IMR-90 (cell line): ENCODE results near the gene KCNQ1. TPM values are rescaled to one million over a fixed set of nuclear protein-coding genes. Genes with fewer than 3 reads are reported as not detected.

Experiments
- ATAC-seq: fragments of 200-7000 bp; cut with Tn5 transposase; 2 replicates; pipeline ENCODE4 v1.9.1; 2020; ENCODE audit warnings: low read depth, mild to moderate bottlenecking, moderate library complexity
- BruUV-seq: library from RNA; stranded (reverse); fragments of 400-500 nt; replicated peaks from 2 replicates; lab custom pipeline; 2021; lab: Mats Ljungman, UMichigan
- CTCF ChIA-PET: fragments of 300-600 bp; formaldehyde crosslinking; extraction: SDS; loops from one replicate; lab custom pipeline; 2021; ENCODE audit warnings: antibody characterized with exemption; lab: Yijun Ruan, JAX
- POLR2A ChIA-PET: fragments of 300-600 bp; sonication (Branson Sonifier 250); formaldehyde crosslinking; loops from one replicate; lab custom pipeline; 2022; ENCODE audit warnings: antibody characterized with exemption; ENCODE audit not compliant: unreplicated experiment; lab: Charles Lee
- DNase-seq: peaks from one replicate; pipeline ENCODE4 v3.0.0; 2013
- H2AFZ ChIP-seq: replicated peaks from 2 replicates; pipeline ENCODE3; 2013; ENCODE audit warnings: low read length, mild to moderate bottlenecking; ENCODE audit not compliant: poor library complexity
- H2AK5ac ChIP-seq: 2 replicates; pipeline ENCODE4 v1.6.1; 2013; ENCODE audit warnings: low read depth, low read length, inconsistent platforms
- H2AK9ac ChIP-seq: replicated peaks from 2 replicates; pipeline ENCODE3; 2013; ENCODE audit warnings: mild to moderate bottlenecking, low read depth, low read length, moderate library complexity; ENCODE audit not compliant: poor library complexity
- H2BK120ac ChIP-seq: 2 replicates; pipeline ENCODE4 v1.6.1; 2013; ENCODE audit warnings: low read depth, low read length, inconsistent platforms
- H2BK15ac ChIP-seq: 3 replicates; pipeline ENCODE4 v1.6.1; 2013; ENCODE audit warnings: low read depth, low read length, inconsistent platforms
- H2BK20ac ChIP-seq: 2 replicates; pipeline ENCODE4 v1.6.1; 2013; ENCODE audit warnings: low read depth, mild to moderate bottlenecking, inconsistent platforms, low read length, moderate library complexity
- H2BK5ac ChIP-seq: 2 replicates; pipeline ENCODE4 v1.6.1; 2013; ENCODE audit warnings: mild to moderate bottlenecking, low read depth, low read length, inconsistent platforms; ENCODE audit not compliant: poor library complexity, severe bottlenecking
- H3K14ac ChIP-seq: replicated peaks from 2 replicates; pipeline ENCODE4 v1.6.1; 2013; ENCODE audit warnings: low read depth, low read length, inconsistent platforms
- H3K18ac ChIP-seq: 2 replicates; pipeline ENCODE4 v1.6.1; 2013; ENCODE audit warnings: low read depth, low read length, control low read depth
- H3K23ac ChIP-seq: 2 replicates; pipeline ENCODE4 v1.6.1; 2013; ENCODE audit warnings: low read depth, low read length, inconsistent platforms
- H3K27ac ChIP-seq: 2 replicates; pipeline ENCODE4 v1.5.1; 2013; ENCODE audit warnings: mild to moderate bottlenecking, control low read depth, low read length; ENCODE audit not compliant: insufficient read depth
- H3K27me3 ChIP-seq: 2 replicates; pipeline ENCODE4 v1.6.1; 2013; ENCODE audit warnings: low read length; ENCODE audit not compliant: control insufficient read depth, insufficient read depth
- H3K36me3 ChIP-seq: 2 replicates; pipeline ENCODE4 v1.6.1; 2013; ENCODE audit warnings: low read length, mixed read lengths; ENCODE audit not compliant: control insufficient read depth, insufficient read depth
- H3K4ac ChIP-seq: 2 replicates; pipeline ENCODE4 v1.6.1; 2013; ENCODE audit warnings: low read depth, low read length, inconsistent platforms
- H3K4me1 ChIP-seq: 2 replicates; pipeline ENCODE4 v1.6.1; 2013; ENCODE audit warnings: low read length, mixed read lengths; ENCODE audit not compliant: control insufficient read depth, insufficient read depth
- H3K4me2 ChIP-seq: 2 replicates; pipeline ENCODE4 v1.6.1; 2013; ENCODE audit warnings: low read depth, mild to moderate bottlenecking, control low read depth, low read length, moderate library complexity
- H3K4me3 ChIP-seq: 2 replicates; pipeline ENCODE4 v1.5.1; 2013; ENCODE audit warnings: low read depth, mild to moderate bottlenecking, control low read depth, low read length, moderate library complexity; ENCODE audit not compliant: insufficient read depth
- H3K56ac ChIP-seq: 2 replicates; pipeline ENCODE4 v1.6.1; 2013; ENCODE audit warnings: low read length, inconsistent platforms; ENCODE audit not compliant: insufficient read depth; ENCODE audit errors: extremely low read depth
- H3K79me1 ChIP-seq, 2 experiments: 2 replicates each; pipeline ENCODE4 v1.6.1; 2013; ENCODE audit warnings: low read length in 2 of 2, inconsistent platforms in 1 of 2, low read depth in 1 of 2
- H3K9ac ChIP-seq: 2 replicates; pipeline ENCODE4 v1.6.1; 2013; ENCODE audit warnings: low read depth, low read length, control low read depth
- H3K9me1 ChIP-seq: 2 replicates; pipeline ENCODE4 v1.6.1; 2013; ENCODE audit warnings: low read length, inconsistent platforms; ENCODE audit not compliant: insufficient read depth
- H3K9me3 ChIP-seq: 2 replicates; pipeline ENCODE4 v1.6.1; 2013; ENCODE audit warnings: low read length; ENCODE audit not compliant: control insufficient read depth, insufficient read depth
- H4K20me1 ChIP-seq: 2 replicates; pipeline ENCODE4 v1.6.1; 2013; ENCODE audit warnings: low read length, inconsistent platforms; ENCODE audit not compliant: insufficient read depth
- H4K5ac ChIP-seq: 2 replicates; pipeline ENCODE4 v1.6.1; 2013; ENCODE audit warnings: mild to moderate bottlenecking, low read depth, low read length, control low read depth
- H4K8ac ChIP-seq, 2 experiments: 2 replicates each; pipeline ENCODE4 v1.6.1; 2013; ENCODE audit warnings: low read depth in 2 of 2, low read length in 2 of 2, control low read depth in 1 of 2, inconsistent platforms in 1 of 2
- H4K91ac ChIP-seq: 2 replicates; pipeline ENCODE4 v1.6.1; 2013; ENCODE audit warnings: low read depth, low read length, inconsistent platforms; ENCODE audit not compliant: insufficient read depth
- CEBPB ChIP-seq: IDR thresholded peaks from 2 replicates; pipeline ENCODE4 v1.6.1; 2012; ENCODE audit warnings: low read depth, low read length, improper control_type of control experiment
- CHD1 ChIP-seq: IDR thresholded peaks from 2 replicates; pipeline ENCODE4 v1.6.1; 2012; ENCODE audit warnings: low read depth, low read length, improper control_type of control experiment
- FOS ChIP-seq: fragments of 150-350 bp; IDR thresholded peaks from 2 replicates; pipeline ENCODE4 v1.6.1; 2016; ENCODE audit warnings: low read depth, low read length
- MAFK ChIP-seq: IDR thresholded peaks from 2 replicates; pipeline ENCODE4 v1.6.1; 2012; ENCODE audit warnings: low read depth, low read length, improper control_type of control experiment
- NFE2L2 ChIP-seq: fragments of 150-350 bp; IDR thresholded peaks from 2 replicates; pipeline ENCODE4 v1.6.1; 2016; ENCODE audit warnings: low read depth, mild to moderate bottlenecking, low read length
- POLR2A ChIP-seq: IDR thresholded peaks from 2 replicates; pipeline ENCODE4 v1.6.1; 2012; ENCODE audit warnings: mild to moderate bottlenecking, low read depth, low read length
- RCOR1 ChIP-seq: IDR thresholded peaks from 2 replicates; pipeline ENCODE4 v1.6.1; 2012; ENCODE audit warnings: mild to moderate bottlenecking, low read length, improper control_type of control experiment; ENCODE audit not compliant: insufficient replicate concordance
- RFX5 ChIP-seq: IDR thresholded peaks from 2 replicates; pipeline ENCODE4 v1.8.0; 2012; ENCODE audit warnings: low read depth, mild to moderate bottlenecking, low read length, moderate library complexity
- WGBS, 2 experiments: methylation state at CpG; one replicate each; pipeline versions ENCODE4 v1.1.5 to v1.1.7; 2013; ENCODE audit warnings: missing lambda C conversion rate in 2 of 2; ENCODE audit not compliant: insufficient read length in 1 of 2; ENCODE audit errors: extremely low coverage in 2 of 2; 5-methylcytosine and 5-hydroxymethylcytosine counted together
- dilution Hi-C: fragments of 300-500 bp; cut with HindIII; formaldehyde crosslinking; loops from one replicate; pipeline ENCODE4 v1.14.3; 2018; ENCODE audit warnings: low sequenced_read_pairs; ENCODE audit not compliant: unreplicated experiment
- in situ Hi-C: fragments of 300-500 bp; cut with MboI; formaldehyde crosslinking; loops from 3 replicates; pipeline ENCODE4 v1.14.3; 2019; ENCODE audit warnings: low sequenced_read_pairs, inconsistent platforms, mixed read lengths
- intact Hi-C: fragments of 100-400 bp; cut with micrococcal nuclease; formaldehyde crosslinking; loops from 2 replicates; pipeline ENCODE4 v1.10.0; 2022
- polyA plus RNA-seq, 3 experiments: library from polyadenylated mRNA; depleted of rRNA; stranded (reverse); fragments of >200 nt; gene quantifications; 2 replicates each; pipeline ENCODE4 v1.2.3, GENCODE V29; 2012; ENCODE audit warnings: low replicate concordance in 1 of 3
- total RNA-seq: library from RNA; depleted of rRNA; stranded (reverse); fragments of >200 nt; gene quantifications from 2 replicates; pipeline ENCODE4 v1.2.3, GENCODE V29; 2012
- TF ChIP-seq, protein P1 (sequence below): conservative IDR thresholded peaks from 2 replicates; pipeline ENCODE4 v1.5.1; 2012; ENCODE audit warnings: mild to moderate bottlenecking, low read depth, low read length, improper control_type of control experiment
- TF ChIP-seq, protein P2 (sequence below): fragments of 150-350 bp; IDR thresholded peaks from 2 replicates; pipeline ENCODE4 v1.6.1; 2016; ENCODE audit warnings: low read depth, mild to moderate bottlenecking, low read length, moderate library complexity, borderline replicate concordance

KCNQ1 gene
- total and polyA plus RNA-seq, 2 of the 4 experiments (the other 2 are of a cell fraction): 0.07 TPM; not detected in 1

DNA sequence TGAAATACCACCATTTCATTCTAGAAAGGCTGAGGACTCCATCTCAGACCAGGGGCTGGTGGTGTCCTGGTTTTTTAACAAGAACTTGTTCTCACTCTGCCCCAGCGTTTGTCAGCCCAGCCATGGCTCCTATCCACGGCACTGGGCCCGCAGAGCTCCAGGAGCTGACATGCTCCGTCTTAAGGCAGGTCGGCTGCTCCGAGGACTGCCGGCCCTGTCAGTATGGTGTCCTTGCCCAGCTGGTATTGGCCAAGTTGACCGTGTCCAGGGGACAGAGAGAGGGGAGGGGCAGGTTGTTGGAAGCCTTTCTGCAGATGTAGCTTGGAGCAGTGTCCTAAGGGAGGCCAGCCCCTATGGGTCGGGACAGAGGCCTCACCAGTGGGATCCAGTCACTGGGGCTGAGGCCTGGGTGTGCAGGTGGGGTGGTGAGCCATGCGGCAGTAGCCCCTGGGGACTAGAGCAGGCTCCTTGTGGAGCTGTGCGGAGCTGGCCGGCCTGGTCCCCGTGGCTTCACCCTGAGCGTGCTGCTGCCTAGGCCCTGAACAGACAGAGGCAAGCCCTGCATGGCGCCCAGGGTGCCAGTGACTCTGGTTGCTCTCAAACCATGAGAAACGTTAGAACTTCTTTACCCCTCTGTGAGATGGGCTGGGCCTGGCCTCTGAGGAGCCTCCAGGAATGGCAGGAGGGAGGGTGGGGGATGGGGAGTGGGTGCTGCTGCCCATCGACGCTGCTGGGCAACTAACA is 294.9 kb downstream of the KCNQ1 start:
- H3K27ac ChIP-seq: no peak overlapping the region
- no peak overlapping the region for H2BK20ac ChIP-seq
- H3K9ac ChIP-seq: no peak overlapping the region
- no peak overlapping the region for H3K4me2 ChIP-seq
- no peak overlapping the region for H2BK5ac ChIP-seq
- ChIA-PET CTCF (no interaction called here), POLR2A (no interaction called here)
- no peaks in the 10 kb centered on the region for H4K20me1 ChIP-seq
- H3K23ac ChIP-seq: no peak overlapping the region
- H3K56ac ChIP-seq: no peak overlapping the region
- DNase-seq (no peak), ATAC-seq (no peak)
- no peak overlapping the region for H2AK5ac ChIP-seq
- H3K9me3 ChIP-seq: no peaks in the 10 kb centered on the region
- intact Hi-C loops: loop anchor here (5.0 kb wide), 1 partner anchor 88 kb away; no protein-coding TSS in a partner anchor
- no peak overlapping the region for H2AK9ac ChIP-seq
- BruUV-seq: no TSS peak
- H3K18ac ChIP-seq: no peak overlapping the region
- H2BK120ac ChIP-seq: no peak overlapping the region
- H3K36me3 ChIP-seq: no peaks in the 10 kb centered on the region
- H3K4ac ChIP-seq: no peak overlapping the region
- no peak overlapping the region for H4K8ac ChIP-seq
- TF ChIP-seq CEBPB (no peak), RFX5 (no peak), MAFK (no peak), CHD1 (no peak), FOS (no peak), RCOR1 (no peak), NFE2L2 (no peak), POLR2A (no peak)
- TF ChIP-seq, protein P1, sequence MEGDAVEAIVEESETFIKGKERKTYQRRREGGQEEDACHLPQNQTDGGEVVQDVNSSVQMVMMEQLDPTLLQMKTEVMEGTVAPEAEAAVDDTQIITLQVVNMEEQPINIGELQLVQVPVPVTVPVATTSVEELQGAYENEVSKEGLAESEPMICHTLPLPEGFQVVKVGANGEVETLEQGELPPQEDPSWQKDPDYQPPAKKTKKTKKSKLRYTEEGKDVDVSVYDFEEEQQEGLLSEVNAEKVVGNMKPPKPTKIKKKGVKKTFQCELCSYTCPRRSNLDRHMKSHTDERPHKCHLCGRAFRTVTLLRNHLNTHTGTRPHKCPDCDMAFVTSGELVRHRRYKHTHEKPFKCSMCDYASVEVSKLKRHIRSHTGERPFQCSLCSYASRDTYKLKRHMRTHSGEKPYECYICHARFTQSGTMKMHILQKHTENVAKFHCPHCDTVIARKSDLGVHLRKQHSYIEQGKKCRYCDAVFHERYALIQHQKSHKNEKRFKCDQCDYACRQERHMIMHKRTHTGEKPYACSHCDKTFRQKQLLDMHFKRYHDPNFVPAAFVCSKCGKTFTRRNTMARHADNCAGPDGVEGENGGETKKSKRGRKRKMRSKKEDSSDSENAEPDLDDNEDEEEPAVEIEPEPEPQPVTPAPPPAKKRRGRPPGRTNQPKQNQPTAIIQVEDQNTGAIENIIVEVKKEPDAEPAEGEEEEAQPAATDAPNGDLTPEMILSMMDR: no peak
- TF ChIP-seq, protein P2, sequence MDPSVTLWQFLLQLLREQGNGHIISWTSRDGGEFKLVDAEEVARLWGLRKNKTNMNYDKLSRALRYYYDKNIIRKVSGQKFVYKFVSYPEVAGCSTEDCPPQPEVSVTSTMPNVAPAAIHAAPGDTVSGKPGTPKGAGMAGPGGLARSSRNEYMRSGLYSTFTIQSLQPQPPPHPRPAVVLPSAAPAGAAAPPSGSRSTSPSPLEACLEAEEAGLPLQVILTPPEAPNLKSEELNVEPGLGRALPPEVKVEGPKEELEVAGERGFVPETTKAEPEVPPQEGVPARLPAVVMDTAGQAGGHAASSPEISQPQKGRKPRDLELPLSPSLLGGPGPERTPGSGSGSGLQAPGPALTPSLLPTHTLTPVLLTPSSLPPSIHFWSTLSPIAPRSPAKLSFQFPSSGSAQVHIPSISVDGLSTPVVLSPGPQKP: no peak
- H3K27me3 ChIP-seq: no peaks in the 10 kb centered on the region; the same call in 1 of the 2 replicates
- WGBS, 2 experiments: 97% methylated on average over 13 of the region's 18 CpGs; no CpG with 5 or more reads in 1 of the 2 experiments
- H3K14ac ChIP-seq: no peak overlapping the region
- H4K5ac ChIP-seq: no peak overlapping the region
- in situ Hi-C loops: no loop called here
- H3K4me3 ChIP-seq: no peak overlapping the region
- H3K9me1 ChIP-seq: no peaks in the 10 kb centered on the region
- dilution Hi-C loops: no loop called here
- no peak overlapping the region for H4K91ac ChIP-seq
- no peak overlapping the region for H2AFZ ChIP-seq
- peaks cover 19% of the 10 kb centered on the region for H3K4me1 ChIP-seq
- H2BK15ac ChIP-seq: no peak overlapping the region
- no peaks in the 10 kb centered on the region for H3K79me1 ChIP-seq
